ENCODE results near the gene CALD1.

- TF ChIP-seq CTCF (IDR thresholded peaks at IDR 0.05; ENCODE audit: low read depth, low read length, missing input control) (no peak), REST (IDR thresholded peaks at IDR 0.05) (no peak), GABPA (IDR thresholded peaks at IDR 0.05 in 1 of 2, conservative IDR thresholded peaks at IDR 0.05 in 1 of 2) (no peak), JUND (IDR thresholded peaks at IDR 0.05) (no peak), FOXA1 (IDR thresholded peaks at IDR 0.05) (no peak), MAX (IDR thresholded peaks at IDR 0.05) (no peak), YY1 (IDR thresholded peaks at IDR 0.05) (no peak), ATF3 (IDR thresholded peaks at IDR 0.05) (no peak)
These were observed 154.1 kb downstream of the CALD1 start for GRCh38 chr7:134933460-134934068.
